HepG2 (cell line): Measurements from ENCODE around the gene KCTD13. TPM values are rescaled to one million over a fixed set of nuclear protein-coding genes. Genes with fewer than 3 reads are reported as not detected.

Source experiments
- CBX1 ChIP-seq: IDR thresholded peaks from one replicate; pipeline ENCODE4 v1.6.1; 2016; ENCODE audit warnings: antibody characterized with exemption, low read depth
- CBX5 ChIP-seq: sonication (generic); formaldehyde crosslinking; IDR thresholded peaks from 2 replicates; pipeline ENCODE4 v1.4.0; 2020; ENCODE audit warnings: missing genetic modification reagents, borderline replicate concordance
- GABPB1 ChIP-seq: IDR thresholded peaks from 2 replicates; pipeline ENCODE4 v1.6.1; 2016; ENCODE audit warnings: mild to moderate bottlenecking, missing genetic modification reagents, moderate library complexity, missing compliant biosample characterization
- JUN ChIP-seq: sonication (generic); formaldehyde crosslinking; IDR thresholded peaks from 2 replicates; pipeline ENCODE4 v1.4.0; 2020; ENCODE audit warnings: mild to moderate bottlenecking, missing genetic modification reagents
- KLF15 ChIP-seq: sonication (generic); formaldehyde crosslinking; IDR thresholded peaks from 2 replicates; pipeline ENCODE4 v1.8.1; 2023; ENCODE audit warnings: borderline replicate concordance, mild to moderate bottlenecking, inconsistent platforms, missing genetic modification reagents, mixed read lengths
- LBX2 ChIP-seq: sonication (generic); formaldehyde crosslinking; IDR thresholded peaks from 2 replicates; pipeline ENCODE4 v1.5.0; 2020; ENCODE audit warnings: missing genetic modification reagents, mild to moderate bottlenecking, borderline replicate concordance
- MATR3 ChIP-seq: sonication (generic); formaldehyde crosslinking; IDR thresholded peaks from 2 replicates; pipeline ENCODE4 v1.4.0; 2020; ENCODE audit warnings: missing genetic modification reagents
- MAZ ChIP-seq, 2 experiments: sonication (generic) in 1 of 2; formaldehyde crosslinking in 1 of 2; IDR thresholded peaks; 2 replicates each; pipeline versions ENCODE4 v1.5.0 to v1.6.1; 2012 to 2020; ENCODE audit warnings: low read depth in 2 of 2, mild to moderate bottlenecking in 2 of 2, borderline replicate concordance in 1 of 2, improper control_type of control experiment in 1 of 2, low read length in 1 of 2, missing genetic modification reagents in 1 of 2, moderate library complexity in 1 of 2
- MIER2 ChIP-seq: IDR thresholded peaks from 2 replicates; pipeline ENCODE4 v1.6.1; 2016; ENCODE audit warnings: missing biosample characterization, missing genetic modification reagents
- PLRG1 ChIP-seq: fragments of 450-650 bp; conservative IDR thresholded peaks from 2 replicates; pipeline ENCODE4 v1.6.1; 2016
- POGZ ChIP-seq: sonication (generic); formaldehyde crosslinking; IDR thresholded peaks from 2 replicates; pipeline ENCODE4 v1.4.0; 2020; ENCODE audit warnings: mild to moderate bottlenecking, missing genetic modification reagents
- SRSF4 ChIP-seq: fragments of 200-400 bp; formaldehyde crosslinking; IDR thresholded peaks from one replicate; pipeline ENCODE4 v1.6.1; 2018; ENCODE audit warnings: mild to moderate bottlenecking, low read depth, low read length, moderate library complexity; ENCODE audit not compliant: poor library complexity, severe bottlenecking
- TBL1XR1 ChIP-seq: fragments of 150-350 bp; IDR thresholded peaks from 2 replicates; pipeline ENCODE4 v1.6.1; 2014; ENCODE audit warnings: borderline replicate concordance, low read length; ENCODE audit not compliant: partially characterized antibody
- TRAFD1 ChIP-seq: sonication (generic); formaldehyde crosslinking; IDR thresholded peaks from 2 replicates; pipeline ENCODE4 v1.5.1; 2020; ENCODE audit warnings: missing genetic modification reagents, mild to moderate bottlenecking, borderline replicate concordance
- ZFAT ChIP-seq: sonication (generic); formaldehyde crosslinking; conservative IDR thresholded peaks from 2 replicates; pipeline ENCODE4 v1.8.1; 2023; ENCODE audit warnings: missing genetic modification reagents, inconsistent platforms
- ZFP37 ChIP-seq: sonication (generic); formaldehyde crosslinking; IDR thresholded peaks from 2 replicates; pipeline ENCODE4 v1.4.0; 2020; ENCODE audit warnings: missing genetic modification reagents, borderline replicate concordance
- ZFP82 ChIP-seq: sonication (generic); formaldehyde crosslinking; IDR thresholded peaks from 2 replicates; pipeline ENCODE4 v1.5.1; 2020; ENCODE audit warnings: mild to moderate bottlenecking, missing genetic modification reagents, borderline replicate concordance
- ZFY ChIP-seq: sonication (generic); formaldehyde crosslinking; IDR thresholded peaks from 2 replicates; pipeline ENCODE4 v1.4.0; 2020; ENCODE audit warnings: missing genetic modification reagents
- ZNF10 ChIP-seq: sonication (generic); formaldehyde crosslinking; IDR thresholded peaks from 2 replicates; pipeline ENCODE4 v1.4.0; 2020; ENCODE audit warnings: mild to moderate bottlenecking, low read depth, missing genetic modification reagents, borderline replicate concordance
- ZNF264 ChIP-seq: sonication (generic); formaldehyde crosslinking; IDR thresholded peaks from 2 replicates; pipeline ENCODE4 v1.4.0; 2020; ENCODE audit warnings: missing genetic modification reagents
- ZNF510 ChIP-seq: sonication (generic); formaldehyde crosslinking; IDR thresholded peaks from 2 replicates; pipeline ENCODE4 v1.4.0; 2020; ENCODE audit warnings: low read depth, mild to moderate bottlenecking, missing genetic modification reagents
- ZNF543 ChIP-seq: sonication (generic); formaldehyde crosslinking; IDR thresholded peaks from 2 replicates; pipeline ENCODE4 v1.4.0; 2020; ENCODE audit warnings: mild to moderate bottlenecking, missing genetic modification reagents
- polyA plus RNA-seq, 8 experiments: library from polyadenylated mRNA; depleted of rRNA in 3 of 8; stranded (reverse) in 7 of 8; unstranded in 1 of 8; fragments of >200 nt; fragmentation: Illumina TruSeq in 4 of 8; extraction: Trizol in 4 of 8; gene quantifications; 2 replicates each; pipeline versions ENCODE4 v1.2.1 to v1.2.3, GENCODE V29; 2011 to 2016; ENCODE audit warnings: low read depth in 4 of 8, missing spikeins in 1 of 8, mixed read lengths in 1 of 8; ENCODE audit not compliant: insufficient read depth in 1 of 8
- total RNA-seq, 5 experiments: library from RNA; depleted of rRNA; stranded (reverse); fragments of >200 nt; fragmentation: Illumina TruSeq; extraction: Trizol; gene quantifications; 2 replicates each; pipeline ENCODE4 v1.2.3, GENCODE V29; 2016; ENCODE audit warnings: low read depth in 1 of 5
- TF ChIP-seq, protein P1 (sequence below): sonication (generic); formaldehyde crosslinking; IDR thresholded peaks from 2 replicates; pipeline ENCODE4 v1.5.1; 2020; ENCODE audit warnings: missing genetic modification reagents, mild to moderate bottlenecking, borderline replicate concordance
- TF ChIP-seq, protein P2 (sequence below): sonication (generic); formaldehyde crosslinking; IDR thresholded peaks from 2 replicates; pipeline ENCODE4 v1.5.0; 2020; ENCODE audit warnings: missing genetic modification reagents, mild to moderate bottlenecking, borderline replicate concordance
- TF ChIP-seq, protein P3 (sequence below): IDR thresholded peaks from 2 replicates; pipeline ENCODE4 v1.6.1; 2016; ENCODE audit warnings: low read depth, borderline replicate concordance

Gene KCTD13
- total and polyA plus RNA-seq, 2 of the 13 experiments (the other 11 are each of a cell fraction or from before 2014, with no cell fraction given) = 6.3 to 14.7 TPM

DNA sequence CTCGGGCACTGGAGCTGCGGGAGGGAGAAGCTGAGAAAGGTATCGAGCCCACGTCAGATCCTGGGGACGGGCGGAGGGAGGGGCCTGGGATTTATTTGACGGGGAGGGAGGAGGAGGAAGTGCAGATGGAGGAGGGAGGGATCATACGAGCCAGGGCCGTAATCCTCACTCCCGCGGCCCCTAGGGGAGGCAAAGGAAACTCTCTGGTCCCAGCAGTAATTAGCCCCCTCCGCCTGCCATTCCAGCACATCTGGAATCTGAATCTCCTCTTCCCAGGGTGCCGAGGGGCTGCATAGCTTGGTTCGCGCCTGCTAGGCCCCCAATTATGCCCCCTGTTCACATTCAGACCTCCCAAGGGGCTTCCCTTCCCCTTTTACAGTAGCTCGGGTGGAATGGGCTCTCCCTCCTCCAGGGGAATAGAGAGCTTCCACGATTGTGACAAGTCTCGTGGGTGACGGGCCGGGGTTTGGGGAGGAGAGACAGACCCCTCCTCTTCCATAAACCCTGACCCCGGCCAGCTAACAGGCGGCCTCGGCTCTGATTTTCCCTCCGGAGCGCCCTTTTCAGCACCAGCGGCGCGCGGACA lies 26.4 kb downstream of the KCTD13 start, which contains the start of gene SEZ6L2 (continued):
- TF ChIP-seq ZFP37 (CRISPR knock-in tag) = peak; percentile 89; the same call in 1 of the 2 replicates
- no peak for TF ChIP-seq TRAFD1 (CRISPR knock-in tag)
- peak; percentile 94; the same call in 1 of the 2 replicates for TF ChIP-seq KLF15 (CRISPR knock-in tag)
- TF ChIP-seq CBX1 = no peak
- peak; percentile 75 for TF ChIP-seq ZNF264 (CRISPR knock-in tag)
- TF ChIP-seq, protein P1, sequence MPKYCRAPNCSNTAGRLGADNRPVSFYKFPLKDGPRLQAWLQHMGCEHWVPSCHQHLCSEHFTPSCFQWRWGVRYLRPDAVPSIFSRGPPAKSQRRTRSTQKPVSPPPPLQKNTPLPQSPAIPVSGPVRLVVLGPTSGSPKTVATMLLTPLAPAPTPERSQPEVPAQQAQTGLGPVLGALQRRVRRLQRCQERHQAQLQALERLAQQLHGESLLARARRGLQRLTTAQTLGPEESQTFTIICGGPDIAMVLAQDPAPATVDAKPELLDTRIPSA (CRISPR knock-in tag) = no peak
- TF ChIP-seq ZFAT (CRISPR knock-in tag) = no peak; the same call in 1 of the 2 replicates
- TF ChIP-seq, protein P2, sequence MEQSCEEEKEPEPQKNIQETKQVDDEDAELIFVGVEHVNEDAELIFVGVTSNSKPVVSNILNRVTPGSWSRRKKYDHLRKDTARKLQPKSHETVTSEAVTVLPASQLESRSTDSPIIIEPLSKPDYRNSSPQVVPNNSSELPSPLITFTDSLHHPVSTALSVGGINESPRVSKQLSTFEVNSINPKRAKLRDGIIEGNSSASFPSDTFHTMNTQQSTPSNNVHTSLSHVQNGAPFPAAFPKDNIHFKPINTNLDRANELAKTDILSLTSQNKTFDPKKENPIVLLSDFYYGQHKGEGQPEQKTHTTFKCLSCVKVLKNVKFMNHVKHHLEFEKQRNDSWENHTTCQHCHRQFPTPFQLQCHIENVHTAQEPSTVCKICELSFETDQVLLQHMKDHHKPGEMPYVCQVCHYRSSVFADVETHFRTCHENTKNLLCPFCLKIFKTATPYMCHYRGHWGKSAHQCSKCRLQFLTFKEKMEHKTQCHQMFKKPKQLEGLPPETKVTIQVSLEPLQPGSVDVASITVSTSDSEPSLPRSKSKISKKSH (CRISPR knock-in tag) = 0 out of 2 replicates have a peak, but pooled peaks have one; percentile 19
- peak; percentile 73; the same call in 1 of the 2 replicates for TF ChIP-seq ZFP82
- no peak for TF ChIP-seq JUN (CRISPR knock-in tag)
- peak; percentile 65; the same call in 1 of the 2 replicates for TF ChIP-seq GABPB1 (CRISPR knock-in tag)
- no peak for TF ChIP-seq CBX5
- TF ChIP-seq ZNF10 (CRISPR knock-in tag) = 0 out of 2 replicates have a peak, but pooled peaks have one; percentile 41
- TF ChIP-seq MAZ (IDR thresholded peaks at IDR 0.05; ENCODE audit: borderline replicate concordance, low read depth, low read length) = peak; percentile 73; the same call in 1 of the 2 replicates
- TF ChIP-seq MAZ (CRISPR knock-in tag; IDR thresholded peaks at IDR 0.05; ENCODE audit: low read depth) = peak; percentile 72; the same call in 1 of the 2 replicates
- TF ChIP-seq SRSF4 = no peak
- peak; percentile 95 for TF ChIP-seq MIER2 (CRISPR knock-in tag)
- TF ChIP-seq POGZ = no peak
- no peak for TF ChIP-seq TBL1XR1
- TF ChIP-seq LBX2 = no peak
- TF ChIP-seq ZNF543 = no peak
- no peak for TF ChIP-seq PLRG1
- TF ChIP-seq, protein P3, sequence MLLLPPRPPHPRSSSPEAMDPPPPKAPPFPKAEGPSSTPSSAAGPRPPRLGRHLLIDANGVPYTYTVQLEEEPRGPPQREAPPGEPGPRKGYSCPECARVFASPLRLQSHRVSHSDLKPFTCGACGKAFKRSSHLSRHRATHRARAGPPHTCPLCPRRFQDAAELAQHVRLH (CRISPR knock-in tag) = peak; percentile 79
- no peak for TF ChIP-seq ZNF510 (CRISPR knock-in tag)
- no peak; the same call in 1 of the 2 replicates for TF ChIP-seq ZFY (CRISPR knock-in tag)
- TF ChIP-seq MATR3 (CRISPR knock-in tag) = no peak
